ENCODE measurements around the gene ZNF438. TPM values are rescaled to one million over a fixed set of nuclear protein-coding genes. Genes with fewer than 3 reads are reported as not detected.

Gene ZNF438
- polyA plus RNA-seq, 1 experiment, result 5.0 TPM

DNA sequence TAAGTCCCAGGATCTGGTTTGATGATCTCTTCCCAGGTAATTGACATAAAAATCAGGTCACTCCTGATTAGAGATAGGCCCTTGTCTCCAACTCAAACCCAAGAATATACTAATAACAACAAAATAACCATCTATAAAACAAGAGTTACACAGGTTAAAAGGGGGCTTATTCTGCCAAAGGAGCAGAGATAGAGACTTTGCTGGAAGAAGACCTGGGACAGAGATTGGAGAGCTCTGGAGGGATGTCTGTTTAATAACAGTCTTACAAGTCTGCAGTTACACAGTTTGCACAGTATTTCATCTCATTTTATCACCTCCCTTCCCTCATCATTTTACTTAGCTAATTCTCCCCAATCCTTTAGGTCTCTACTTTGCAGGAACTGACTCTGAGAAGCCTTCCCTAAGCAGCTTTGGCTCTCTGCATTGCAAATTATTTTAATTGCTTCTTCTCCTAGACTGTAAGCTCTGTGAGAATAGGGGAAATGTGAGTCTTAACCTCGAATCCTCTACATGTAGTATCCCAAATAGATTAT, 3.7 kb upstream of the ZNF438 start:
- no peak for DNase-seq (ENCODE audit: low read depth, low spot score)
- H3K27me3 ChIP-seq (ENCODE audit: control insufficient read depth, insufficient read depth, low read length), result no peaks in the 10 kb centered on the region
- POLR2A ChIA-PET, result interaction anchor here (0.8 to 2.2 kb wide), 7 partner anchors 23 to 425 kb away, joined by 3 to 8 read pairs (median 5); no protein-coding TSS in a partner anchor
- no peak overlapping the region for H3K4me3 ChIP-seq (ENCODE audit: low read depth, low read length)
- no peak overlapping the region for H3K27ac ChIP-seq (ENCODE audit: low read depth, low read length)
- CTCF ChIA-PET, result interaction anchor here (0.9 kb wide), 1 partner anchor 251 kb away, joined by 5 read pairs; no protein-coding TSS in a partner anchor
- H3K9me3 ChIP-seq (ENCODE audit: control insufficient read depth, insufficient read depth, low read length), result peaks cover 3% of the 10 kb centered on the region; the same call in 1 of the 2 replicates
- TF ChIP-seq CTCF (IDR thresholded peaks at IDR 0.05; ENCODE audit: low read depth, low read length), result no peak

- H3K9me3 ChIP-seq (ENCODE audit: control insufficient read depth, insufficient read depth, low read length), result peaks cover 3% of the 10 kb centered on the region; the same call in 1 of the 2 replicates
- H3K27ac ChIP-seq (ENCODE audit: low read depth, low read length), result peak overlapping the region; percentile 76
- H3K27me3 ChIP-seq (ENCODE audit: control insufficient read depth, insufficient read depth, low read length), result no peaks in the 10 kb centered on the region
- TF ChIP-seq CTCF (IDR thresholded peaks at IDR 0.05; ENCODE audit: low read depth, low read length), result 0 out of 2 replicates have a peak, but pooled peaks have one; percentile 3
- H3K4me3 ChIP-seq (ENCODE audit: low read depth, low read length), result no peak overlapping the region
- peak; percentile 92 for DNase-seq (ENCODE audit: low read depth, low spot score)
- CTCF ChIA-PET, result interaction anchor here (1.2 kb wide), 1 partner anchor 179 kb away, joined by 3 read pairs; no protein-coding TSS in a partner anchor
- POLR2A ChIA-PET, result interaction anchor here (0.8 to 2.2 kb wide), 7 partner anchors 24 to 426 kb away, joined by 3 to 8 read pairs (median 5); no protein-coding TSS in a partner anchor
Observed at GRCh38 chr10:31034098-31034909, 2.6 kb upstream of the ZNF438 start.

GRCh38 chr10:31033147-31033546, 1.5 kb upstream of the ZNF438 start:
- CTCF ChIA-PET, result interaction anchor here (1.1 kb wide), 1 partner anchor 306 kb away, joined by 3 read pairs; no protein-coding TSS in a partner anchor
- no peak for DNase-seq (ENCODE audit: low read depth, low spot score)
- H3K27ac ChIP-seq (ENCODE audit: low read depth, low read length), result no peak overlapping the region

DNA sequence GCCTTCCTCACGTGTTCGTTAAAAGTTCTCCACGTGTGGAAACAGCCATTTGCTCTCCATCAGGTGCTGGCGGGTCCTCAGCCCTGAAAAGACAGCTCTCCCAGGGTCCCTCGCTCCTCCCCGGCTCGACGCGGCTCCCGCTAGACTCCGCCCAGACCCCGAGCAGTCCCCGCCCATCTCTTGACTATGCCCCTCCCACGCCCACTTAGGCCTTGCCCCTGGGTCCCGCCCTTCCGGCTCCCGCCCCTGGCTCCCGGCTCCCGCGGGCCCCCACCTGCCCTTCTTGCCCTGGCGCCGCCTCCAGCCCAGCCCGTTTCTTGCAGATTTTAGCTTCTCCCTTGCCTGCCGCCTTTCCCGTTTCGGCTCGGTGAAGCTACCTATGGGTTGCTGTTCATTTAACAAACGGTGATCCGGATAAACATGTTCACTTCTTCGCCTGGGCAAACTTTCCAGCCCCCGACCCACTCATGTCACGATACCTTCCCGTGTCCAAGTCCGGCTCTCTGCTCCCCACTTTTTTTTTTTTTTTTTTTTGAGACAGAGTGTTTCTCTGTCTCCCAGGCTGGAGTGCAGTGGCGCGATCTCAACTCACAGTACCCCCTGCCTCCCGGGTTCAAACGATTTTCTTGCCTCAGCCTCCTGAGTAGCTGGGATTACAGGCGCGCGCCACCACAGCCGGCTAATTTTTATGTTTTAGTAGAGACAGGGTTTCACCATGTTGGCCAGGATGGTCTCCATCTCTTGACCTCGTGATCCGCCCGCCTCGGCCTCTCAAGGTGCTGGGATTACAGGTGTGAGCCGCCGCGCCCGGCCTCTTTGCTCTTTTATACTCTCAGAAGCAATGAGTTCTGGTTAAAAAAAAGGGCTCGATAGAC, 830 bp upstream of the ZNF438 start:
- POLR2A ChIA-PET, result interaction anchor here (0.6 to 1.6 kb wide), 19 partner anchors 15 to 296 kb away, joined by 3 to 15 read pairs (median 6); no protein-coding TSS in a partner anchor
- CTCF ChIA-PET, result interaction anchor here (0.6 to 2.2 kb wide), 10 partner anchors 11 to 742 kb away, joined by 3 to 12 read pairs (median 3); no protein-coding TSS in a partner anchor
- TF ChIP-seq CTCF (IDR thresholded peaks at IDR 0.05; ENCODE audit: low read depth, low read length), result no peak
- Histone ChIP-seq H3K4me3 (ENCODE audit: low read depth, low read length) (peak overlapping the region; percentile 64), H3K27ac (ENCODE audit: low read depth, low read length) (peak overlapping the region; percentile 100), H3K9me3 (ENCODE audit: control insufficient read depth, insufficient read depth, low read length) (peaks cover 3% of the 10 kb centered on the region; the same call in 1 of the 2 replicates), H3K27me3 (ENCODE audit: control insufficient read depth, insufficient read depth, low read length) (no peaks in the 10 kb centered on the region)
- DNase-seq (ENCODE audit: low read depth, low spot score), result peak; percentile 89

More at GRCh38 chr10:31033147-31033546, 1.5 kb upstream of the ZNF438 start:
- no peak for TF ChIP-seq CTCF (IDR thresholded peaks at IDR 0.05; ENCODE audit: low read depth, low read length)
- Histone ChIP-seq H3K27me3 (ENCODE audit: control insufficient read depth, insufficient read depth, low read length) (no peaks in the 10 kb centered on the region), H3K9me3 (ENCODE audit: control insufficient read depth, insufficient read depth, low read length) (peaks cover 3% of the 10 kb centered on the region; the same call in 1 of the 2 replicates), H3K4me3 (ENCODE audit: low read depth, low read length) (no peak overlapping the region)
- POLR2A ChIA-PET, result interaction anchor here (0.7 kb wide), 1 partner anchor 87 kb away, joined by 8 read pairs; no protein-coding TSS in a partner anchor
